HepG2 (cell line): ENCODE data around the gene LENG1. TPM values are rescaled to one million over a fixed set of nuclear protein-coding genes. Genes with fewer than 3 reads are reported as not detected.
"Not testable (repeated sequence)": the region's sequence is repeated elsewhere in the genome, so short reads cannot be mapped to it uniquely, and the experiment has no call there.

Source experiments
- ATAC-seq: fragments of 200-7000 bp; cut with Tn5 transposase; 3 replicates; pipeline ENCODE4 v1.9.1; 2020; ENCODE audit warnings: mild to moderate bottlenecking, moderate library complexity
- BruUV-seq: library from RNA; stranded (reverse); fragments of 400-500 nt; replicated peaks from 2 replicates; lab custom pipeline; 2021; lab: Mats Ljungman, UMichigan
- CTCF ChIA-PET: fragments of 300-600 bp; formaldehyde crosslinking; extraction: SDS; loops from one replicate; lab custom pipeline; 2021; ENCODE audit warnings: low total read pairs, inconsistent platforms, low intra/inter-chr PET ratio; lab: Yijun Ruan, JAX
- POLR2A ChIA-PET: fragments of 350-600 bp; sonication (Branson Sonifier 250); formaldehyde crosslinking; loops from one replicate; lab custom pipeline; 2020; ENCODE audit warnings: antibody characterized with exemption, inconsistent platforms; lab: Yijun Ruan, JAX
- DNase-seq: peaks from one replicate; pipeline ENCODE4 v3.0.0-alpha.2; 2015; ENCODE audit warnings: low spot score
- FAIRE-seq: peaks from 3 replicates; lab custom pipeline; 2011; peaks lifted over from hg19 to GRCh38; lab: Jason Lieb, UNC
- H2AFZ ChIP-seq: one replicate; pipeline ENCODE4 v1.6.1; 2011; ENCODE audit warnings: low read length, inconsistent platforms
- H3K27ac ChIP-seq: fragments of 300-600 bp; 3 replicates; pipeline ENCODE4 v1.8.0; 2011; ENCODE audit warnings: mixed run types, mild to moderate bottlenecking, mixed read lengths, low read length, inconsistent platforms; ENCODE audit not compliant: insufficient read depth; ENCODE audit errors: extremely low read length
- H3K27me3 ChIP-seq, 2 experiments: fragments of 200-600 bp in 1 of 2; 2 replicates in 1 of 2; 3 replicates in 1 of 2; pipeline versions ENCODE4 v1.6.0 to v1.8.0; 2011; ENCODE audit warnings: low read length in 2 of 2, mild to moderate bottlenecking in 2 of 2, moderate library complexity in 2 of 2, inconsistent platforms in 1 of 2; ENCODE audit not compliant: insufficient read depth in 2 of 2, control insufficient read depth in 1 of 2
- H3K36me3 ChIP-seq, 2 experiments: fragments of 200-600 bp in 1 of 2; replicated peaks in 1 of 2; 2 replicates in 1 of 2; 3 replicates in 1 of 2; pipeline versions ENCODE4 v1.5.1 to v1.8.0; 2011; ENCODE audit warnings: low read length in 2 of 2, inconsistent platforms in 1 of 2; ENCODE audit not compliant: insufficient read depth in 2 of 2, control insufficient read depth in 1 of 2
- H3K4me1 ChIP-seq: 2 replicates; pipeline ENCODE4 v1.5.1; 2012; ENCODE audit warnings: low read length, inconsistent platforms; ENCODE audit not compliant: insufficient read depth
- H3K4me2 ChIP-seq: 2 replicates; pipeline ENCODE4 v1.6.0; 2011; ENCODE audit warnings: low read depth, low read length, inconsistent platforms
- H3K4me3 ChIP-seq, 3 experiments: fragments of 200-600 bp in 1 of 3; sonication (generic), shearing (Covaris generic) in 1 of 3; replicated peaks in 1 of 3; 2 replicates each; pipeline ENCODE4 v1.5.1; 2011 to 2016; ENCODE audit warnings: low read length in 3 of 3, inconsistent platforms in 2 of 3, low read depth in 2 of 3, mild to moderate bottlenecking in 2 of 3, control low read depth in 1 of 3, mixed read lengths in 1 of 3; ENCODE audit not compliant: insufficient read depth in 1 of 3
- H3K79me2 ChIP-seq: one replicate; pipeline ENCODE4 v1.6.1; 2011; ENCODE audit warnings: low read length, inconsistent platforms; ENCODE audit not compliant: insufficient read depth
- H3K9ac ChIP-seq: 2 replicates; pipeline ENCODE4 v1.6.0; 2011; ENCODE audit warnings: mild to moderate bottlenecking, low read depth, low read length, inconsistent platforms; ENCODE audit not compliant: insufficient read depth
- H3K9me3 ChIP-seq: 2 replicates; pipeline ENCODE4 v1.5.1; 2012; ENCODE audit warnings: mild to moderate bottlenecking, low read length
- H4K20me1 ChIP-seq: 2 replicates; pipeline ENCODE4 v1.6.0; 2011; ENCODE audit warnings: inconsistent platforms, mild to moderate bottlenecking, low read length, moderate library complexity; ENCODE audit not compliant: insufficient read depth
- CCDC6 ChIP-seq: sonication (generic); formaldehyde crosslinking; IDR thresholded peaks from 2 replicates; pipeline ENCODE4 v1.8.1; 2022; ENCODE audit warnings: mild to moderate bottlenecking, missing genetic modification reagents, moderate library complexity
- PCBP1 ChIP-seq: fragments of 200-400 bp; formaldehyde crosslinking; IDR thresholded peaks from 2 replicates; pipeline ENCODE4 v1.6.1; 2017; ENCODE audit warnings: mild to moderate bottlenecking, low read depth, low read length, borderline replicate concordance
- RFX1 ChIP-seq: fragments of 450-650 bp; IDR thresholded peaks from 2 replicates; pipeline ENCODE4 v1.6.1; 2017
- ZNF121 ChIP-seq: sonication (generic); formaldehyde crosslinking; IDR thresholded peaks from 2 replicates; pipeline ENCODE4 v1.5.0; 2020; ENCODE audit warnings: mild to moderate bottlenecking, missing genetic modification reagents
- ZNF205 ChIP-seq: IDR thresholded peaks from 2 replicates; pipeline ENCODE4 v1.6.1; 2018; ENCODE audit warnings: missing biosample characterization, missing genetic modification reagents
- ZNF274 ChIP-seq: sonication (generic); formaldehyde crosslinking; IDR thresholded peaks from 2 replicates; pipeline ENCODE4 v1.5.1; 2020; ENCODE audit warnings: mild to moderate bottlenecking, missing genetic modification reagents
- ZNF34 ChIP-seq: sonication (generic); formaldehyde crosslinking; IDR thresholded peaks from 2 replicates; pipeline ENCODE4 v1.4.0; 2020; ENCODE audit warnings: mild to moderate bottlenecking, missing genetic modification reagents, borderline replicate concordance
- ZNF670 ChIP-seq: sonication (generic); formaldehyde crosslinking; IDR thresholded peaks from 2 replicates; pipeline ENCODE4 v1.8.0; 2022; ENCODE audit warnings: mild to moderate bottlenecking, missing genetic modification reagents, borderline replicate concordance
- WGBS: methylation state at CpG from one replicate; pipeline ENCODE4 v1.1.6; 2017; ENCODE audit warnings: low lambda C conversion rate; 5-methylcytosine and 5-hydroxymethylcytosine counted together
- in situ Hi-C: cut with HindIII; loops from 2 replicates; pipeline ENCODE4 v1.10.0; 2017; ENCODE audit warnings: low pct_unique_long_range_greater_than_20kb; ENCODE audit not compliant: extremely low pct_ligation_motif_present
- intact Hi-C: fragments of 100-400 bp; cut with micrococcal nuclease; formaldehyde crosslinking; loops from one replicate; pipeline ENCODE4 v1.10.0; 2022; ENCODE audit not compliant: unreplicated experiment
- polyA plus RNA-seq, 8 experiments: library from polyadenylated mRNA; depleted of rRNA in 3 of 8; stranded (reverse) in 7 of 8; unstranded in 1 of 8; fragments of >200 nt; fragmentation: Illumina TruSeq in 4 of 8; extraction: Trizol in 4 of 8; gene quantifications; 2 replicates each; pipeline versions ENCODE4 v1.2.1 to v1.2.3, GENCODE V29; 2011 to 2016; ENCODE audit warnings: low read depth in 4 of 8, missing spikeins in 1 of 8, mixed read lengths in 1 of 8; ENCODE audit not compliant: insufficient read depth in 1 of 8
- total RNA-seq, 5 experiments: library from RNA; depleted of rRNA; stranded (reverse); fragments of >200 nt; fragmentation: Illumina TruSeq; extraction: Trizol; gene quantifications; 2 replicates each; pipeline ENCODE4 v1.2.3, GENCODE V29; 2016; ENCODE audit warnings: low read depth in 1 of 5
- TF ChIP-seq, protein P1 (sequence below): IDR thresholded peaks from 2 replicates; pipeline ENCODE4 v1.6.1; 2012; ENCODE audit warnings: low read length, improper control_type of control experiment

The LENG1 gene
- total and polyA plus RNA-seq, 2 of the 13 experiments (the other 11 are each of a cell fraction or from before 2014, with no cell fraction given), result 1.8 to 3.8 TPM

DNA sequence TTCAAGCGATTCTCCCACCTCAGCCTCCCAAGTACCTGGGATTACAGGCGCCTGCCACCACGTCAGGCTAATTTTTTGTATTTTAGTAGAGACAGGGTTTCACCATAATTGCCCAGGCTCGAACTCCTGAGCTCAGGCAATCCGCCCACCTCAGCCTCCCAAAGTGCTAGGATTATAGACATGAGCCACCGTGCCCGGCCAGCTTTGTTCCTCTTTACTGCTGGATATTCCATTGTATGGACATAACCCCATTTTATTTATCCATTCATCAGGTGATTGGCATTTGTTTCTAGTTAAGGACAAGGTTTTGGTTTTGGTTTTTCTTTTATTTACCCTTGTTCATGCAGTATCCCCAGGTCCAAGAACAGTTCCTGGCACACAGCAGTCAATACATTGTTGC is 37.0 kb upstream of the LENG1 start:
- in situ Hi-C loops, result no loop called here

DNA sequence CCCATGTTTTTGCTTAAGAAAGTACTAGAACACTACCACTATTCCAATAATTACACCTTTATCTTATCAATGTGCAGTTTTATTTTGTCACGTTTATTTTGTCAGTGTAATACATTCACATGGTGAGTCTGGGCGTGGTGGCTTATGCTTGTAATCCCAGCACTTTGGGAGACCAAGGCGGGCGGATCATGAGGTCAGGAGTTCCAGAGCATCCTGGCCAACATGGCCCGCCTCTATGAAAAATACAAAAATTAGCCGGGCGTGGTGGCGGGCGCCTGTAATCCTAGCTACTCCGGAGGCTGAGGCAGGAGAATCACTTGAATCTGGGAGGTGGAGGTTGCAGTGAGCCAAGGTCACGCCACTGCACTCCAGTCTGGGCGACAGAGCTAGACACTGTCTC is 34.9 kb upstream of the LENG1 start:
- Histone ChIP-seq H3K4me1 (peaks cover 18% of the 10 kb centered on the region), H3K79me2 (peaks cover 21% of the 10 kb centered on the region), H3K36me3 (peaks cover 6 to 23% of the 10 kb centered on the region in 2 experiments; a peak in 4 of 5 replicates)
- WGBS, result 94% methylated on average over 12 of the region's 12 CpGs
- intact Hi-C loops, result loop anchor here (5.0 kb wide), 1 partner anchor 38 kb away; no protein-coding TSS in a partner anchor
- H3K9me3 ChIP-seq, H2AFZ ChIP-seq, DNase-seq, H3K9ac ChIP-seq, H3K27ac ChIP-seq, ATAC-seq, H3K4me2 ChIP-seq, FAIRE-seq, POLR2A ChIA-PET, CTCF ChIA-PET, in situ Hi-C loops, H3K4me3 ChIP-seq, H4K20me1 ChIP-seq, H3K27me3 ChIP-seq, BruUV-seq: not testable (repeated sequence)

More for the DNA sequence above, 37.0 kb upstream of the LENG1 start:
- intact Hi-C loops, result no loop called here
- H3K4me1 ChIP-seq, result peaks cover 26% of the 10 kb centered on the region
- no peak for FAIRE-seq
- H3K79me2 ChIP-seq, result peaks cover 28% of the 10 kb centered on the region
- 93% methylated on average over 7 of the region's 7 CpGs for WGBS
- DNase-seq, result no peak
- no peaks in the 10 kb centered on the region; a peak in 1 of 5 replicates for H3K27me3 ChIP-seq
- no peak overlapping the region for H3K9ac ChIP-seq
- no peak overlapping the region for H3K4me2 ChIP-seq
- ChIA-PET POLR2A (interaction anchor here (0.6 to 6.4 kb wide), 2 partner anchors 13 to 34 kb away, joined by 5 to 78 read pairs; no protein-coding TSS in a partner anchor), CTCF (no interaction called here)
- H3K9me3 ChIP-seq, result no peaks in the 10 kb centered on the region
- TF ChIP-seq, protein P1, sequence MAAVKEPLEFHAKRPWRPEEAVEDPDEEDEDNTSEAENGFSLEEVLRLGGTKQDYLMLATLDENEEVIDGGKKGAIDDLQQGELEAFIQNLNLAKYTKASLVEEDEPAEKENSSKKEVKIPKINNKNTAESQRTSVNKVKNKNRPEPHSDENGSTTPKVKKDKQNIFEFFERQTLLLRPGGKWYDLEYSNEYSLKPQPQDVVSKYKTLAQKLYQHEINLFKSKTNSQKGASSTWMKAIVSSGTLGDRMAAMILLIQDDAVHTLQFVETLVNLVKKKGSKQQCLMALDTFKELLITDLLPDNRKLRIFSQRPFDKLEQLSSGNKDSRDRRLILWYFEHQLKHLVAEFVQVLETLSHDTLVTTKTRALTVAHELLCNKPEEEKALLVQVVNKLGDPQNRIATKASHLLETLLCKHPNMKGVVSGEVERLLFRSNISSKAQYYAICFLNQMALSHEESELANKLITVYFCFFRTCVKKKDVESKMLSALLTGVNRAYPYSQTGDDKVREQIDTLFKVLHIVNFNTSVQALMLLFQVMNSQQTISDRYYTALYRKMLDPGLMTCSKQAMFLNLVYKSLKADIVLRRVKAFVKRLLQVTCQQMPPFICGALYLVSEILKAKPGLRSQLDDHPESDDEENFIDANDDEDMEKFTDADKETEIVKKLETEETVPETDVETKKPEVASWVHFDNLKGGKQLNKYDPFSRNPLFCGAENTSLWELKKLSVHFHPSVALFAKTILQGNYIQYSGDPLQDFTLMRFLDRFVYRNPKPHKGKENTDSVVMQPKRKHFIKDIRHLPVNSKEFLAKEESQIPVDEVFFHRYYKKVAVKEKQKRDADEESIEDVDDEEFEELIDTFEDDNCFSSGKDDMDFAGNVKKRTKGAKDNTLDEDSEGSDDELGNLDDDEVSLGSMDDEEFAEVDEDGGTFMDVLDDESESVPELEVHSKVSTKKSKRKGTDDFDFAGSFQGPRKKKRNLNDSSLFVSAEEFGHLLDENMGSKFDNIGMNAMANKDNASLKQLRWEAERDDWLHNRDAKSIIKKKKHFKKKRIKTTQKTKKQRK, result no peak
- TF ChIP-seq ZNF34 (CRISPR knock-in tag) (no peak), ZNF121 (CRISPR knock-in tag) (no peak), ZNF274 (CRISPR knock-in tag) (no peak), PCBP1 (no peak), RFX1 (no peak), CCDC6 (CRISPR knock-in tag) (no peak), ZNF670 (CRISPR knock-in tag) (no peak), ZNF205 (no peak)
- no peak overlapping the region for H3K27ac ChIP-seq
- no peak for ATAC-seq
- no peak overlapping the region for H2AFZ ChIP-seq
- BruUV-seq, result no TSS peak
- no peak overlapping the region for H3K4me3 ChIP-seq
- peaks cover 8% of the 10 kb centered on the region for H4K20me1 ChIP-seq
- H3K36me3 ChIP-seq, result peaks cover 8 to 27% of the 10 kb centered on the region in 2 experiments
